Hematopoietic multipotent progenitor cell treated with erythropoietin and hydrocortisone succinate and interleukin-3 and kit ligand, for 6 days (in vitro differentiated cells): Measurements from ENCODE around the gene CCDC183.
"Not testable (repeated sequence)": the region's sequence is repeated elsewhere in the genome, so short reads cannot be mapped to it uniquely, and the experiment has no call there.

Experiments used
- DNase-seq: peaks from one replicate; pipeline ENCODE4 v3.0.0-alpha.2; 2015

The CCDC183 gene

GRCh38 chr9:136840877-136841645, 44.9 kb downstream of the CCDC183 start:
- peak; percentile 54 for DNase-seq

GRCh38 chr9:136841646-136842379, 45.7 kb downstream of the CCDC183 start:
- not testable (repeated sequence) for DNase-seq

DNA sequence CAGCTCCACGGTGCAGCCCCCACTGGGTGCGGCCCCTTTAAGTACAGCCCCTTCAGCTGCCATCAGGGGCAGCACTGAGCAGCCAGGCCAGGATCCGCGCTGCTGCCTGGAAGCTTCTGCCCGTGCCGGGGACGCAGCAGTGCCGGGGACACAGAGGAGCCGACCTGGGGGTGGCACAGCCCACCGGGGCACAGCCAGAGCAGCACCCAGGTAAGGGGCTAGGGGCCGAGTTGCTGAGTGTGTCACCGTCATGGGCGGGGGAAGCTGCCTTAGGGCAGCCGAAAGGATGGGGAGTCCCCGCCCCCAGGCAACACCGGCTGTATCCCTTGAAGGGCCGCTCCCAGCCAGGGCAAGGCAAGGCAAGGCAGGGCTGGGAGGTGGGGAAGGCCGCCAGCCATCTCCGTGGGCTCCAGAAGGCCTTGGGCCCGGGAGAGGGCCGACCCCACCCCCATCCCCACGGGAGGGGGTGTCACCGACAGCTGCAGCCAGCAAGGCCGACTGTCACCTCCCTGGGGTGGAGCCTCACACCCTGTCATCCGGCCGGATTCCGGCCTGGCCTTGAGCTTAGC, 46.3 kb downstream of the CCDC183 start, which contains the start of gene AJM1:
Gene AJM1 (plus strand): TSS at position 99 of the 569 bp plus-strand sequence. CDS start 1,937 bp downstream, outside the sequence.
- peak; percentile 91 for DNase-seq

DNA sequence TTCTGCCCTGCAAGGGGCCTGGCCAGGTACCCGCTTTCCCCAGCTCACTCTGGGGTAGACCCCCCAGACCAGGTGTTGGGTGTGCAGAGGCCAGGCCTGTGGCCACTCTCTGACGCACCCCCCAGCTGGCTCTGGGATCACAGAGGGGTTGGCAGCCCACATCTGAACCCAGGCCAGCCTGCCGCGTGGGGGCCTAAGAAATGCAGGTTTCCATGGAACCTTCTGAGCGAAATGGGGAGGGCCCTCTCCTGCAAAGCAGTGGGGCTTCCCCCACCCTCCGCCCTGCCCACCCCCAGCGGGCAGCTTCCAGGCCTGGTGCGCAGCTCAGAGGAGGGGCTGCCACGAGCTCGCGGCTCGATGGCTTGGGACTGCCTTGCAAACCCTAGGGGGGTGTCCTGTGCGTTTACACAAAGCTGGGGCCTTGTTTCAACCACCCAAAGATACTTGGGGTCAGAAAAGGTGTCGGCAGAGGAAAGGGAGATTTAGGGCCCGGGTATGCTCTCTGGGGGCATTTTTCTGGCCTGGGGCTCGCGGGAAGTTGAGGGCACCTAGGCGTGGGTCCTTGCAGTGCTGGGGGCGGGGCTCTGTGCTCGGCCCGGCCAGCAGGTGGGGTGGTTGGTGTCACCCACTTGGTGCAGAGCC, 47.1 kb downstream of the CCDC183 start:
- not testable (repeated sequence) for DNase-seq

- DNase-seq = peak; percentile 40
These were observed 47.9 kb downstream of the CCDC183 start for GRCh38 chr9:136843801-136844740.

DNA sequence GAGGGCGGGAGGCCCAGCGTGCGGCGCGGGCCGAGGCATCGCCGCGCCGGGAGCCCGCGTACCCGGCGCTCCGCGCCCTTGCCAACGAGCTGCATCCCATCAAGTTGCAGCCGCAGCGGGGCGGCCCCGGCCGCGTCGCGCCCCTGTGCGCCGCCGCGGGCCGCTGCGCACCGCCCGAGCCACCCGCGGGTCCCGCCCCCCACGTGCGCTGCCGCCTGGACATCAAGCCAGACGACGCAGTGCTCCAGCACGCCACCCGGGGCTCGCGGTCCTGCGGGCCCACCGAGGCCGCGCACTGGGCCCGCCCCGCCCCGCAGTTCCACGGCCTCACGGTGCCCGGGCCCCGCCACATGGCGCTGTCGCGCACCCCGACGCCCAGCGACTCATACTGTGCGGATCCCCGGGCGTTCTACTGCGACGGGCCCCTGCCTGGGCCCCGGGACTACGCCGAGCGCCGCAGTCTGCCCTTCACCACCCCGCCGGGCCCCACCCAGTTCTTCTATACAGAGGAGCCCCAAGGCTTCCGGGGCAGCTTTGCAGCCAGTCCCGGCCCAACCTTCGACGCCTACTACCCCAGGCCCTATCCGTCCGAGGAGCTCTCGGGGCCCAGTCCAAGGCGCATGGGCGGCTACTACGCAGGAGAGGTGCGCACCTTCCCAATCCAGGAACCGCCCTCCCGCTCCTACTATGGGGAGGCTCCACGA, 48.8 kb downstream of the CCDC183 start:
- DNase-seq = peak; percentile 43

- DNase-seq = no peak
These were observed 49.5 kb downstream of the CCDC183 start for GRCh38 chr9:136845465-136846260.

DNA sequence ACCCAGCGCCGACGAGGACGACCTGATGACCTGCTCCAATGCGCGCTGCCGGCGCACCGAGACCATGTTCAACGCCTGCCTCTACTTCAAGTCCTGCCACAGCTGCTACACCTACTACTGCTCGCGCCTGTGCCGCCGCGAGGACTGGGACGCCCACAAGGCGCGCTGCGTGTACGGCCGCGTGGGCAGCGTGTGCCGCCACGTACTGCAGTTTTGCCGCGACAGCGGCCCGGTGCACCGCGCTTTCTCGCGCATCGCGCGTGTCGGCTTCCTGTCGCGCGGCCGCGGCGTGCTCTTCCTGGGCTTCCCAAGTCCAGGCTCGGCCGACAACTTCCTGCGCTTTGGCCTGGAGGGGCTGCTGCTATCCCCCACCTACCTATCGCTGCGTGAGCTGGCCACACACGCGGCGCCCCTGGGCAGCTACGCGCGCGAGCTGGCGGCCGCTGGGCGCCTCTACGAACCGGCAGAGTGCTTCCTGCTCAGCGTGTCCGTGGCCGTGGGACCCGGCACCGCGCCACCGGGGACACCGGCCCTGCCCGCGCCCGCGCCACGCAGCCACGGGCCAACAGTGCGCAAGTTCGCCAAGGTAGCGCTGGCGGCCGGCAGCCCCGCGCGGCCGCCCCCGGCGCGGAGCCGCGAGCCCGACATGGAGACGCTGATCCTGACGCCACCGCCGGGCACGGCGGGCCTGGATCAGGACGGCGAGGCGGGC, 50.4 kb downstream of the CCDC183 start:
- peak; percentile 34 for DNase-seq

GRCh38 chr9:136847088-136847825, 51.1 kb downstream of the CCDC183 start:
- DNase-seq = peak; percentile 81

DNA sequence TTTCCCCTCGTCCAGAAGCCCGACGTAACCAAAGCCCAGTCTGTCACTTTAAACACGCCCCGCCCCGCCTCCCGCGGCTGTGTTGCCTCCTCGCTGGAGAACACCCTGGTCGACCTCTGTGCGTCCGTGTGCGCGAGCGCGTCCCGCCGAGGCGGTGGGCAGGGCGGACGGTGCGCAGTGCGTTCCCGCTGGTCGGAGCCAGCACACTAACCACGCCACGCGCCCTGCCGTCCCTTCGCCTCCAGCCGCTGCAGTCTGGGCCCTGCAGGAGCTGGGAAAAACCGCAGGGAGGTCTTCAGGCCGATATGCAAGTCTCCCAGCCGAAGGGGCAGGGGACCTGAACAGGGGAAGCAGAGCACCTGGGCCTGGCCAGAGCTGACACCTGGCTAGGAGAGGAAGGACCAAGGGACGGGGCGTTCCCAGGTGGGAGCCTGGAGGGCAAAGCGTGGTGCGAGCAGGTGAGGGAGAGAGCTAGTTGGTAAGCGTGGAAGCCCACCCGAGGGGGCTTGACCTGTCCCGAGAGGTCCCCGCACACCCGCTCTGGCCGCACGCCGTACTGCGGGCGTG, 51.8 kb downstream of the CCDC183 start:
- DNase-seq = peak; percentile 92

GRCh38 chr9:136848393-136849037, 52.4 kb downstream of the CCDC183 start:
- peak; percentile 72 for DNase-seq

DNA sequence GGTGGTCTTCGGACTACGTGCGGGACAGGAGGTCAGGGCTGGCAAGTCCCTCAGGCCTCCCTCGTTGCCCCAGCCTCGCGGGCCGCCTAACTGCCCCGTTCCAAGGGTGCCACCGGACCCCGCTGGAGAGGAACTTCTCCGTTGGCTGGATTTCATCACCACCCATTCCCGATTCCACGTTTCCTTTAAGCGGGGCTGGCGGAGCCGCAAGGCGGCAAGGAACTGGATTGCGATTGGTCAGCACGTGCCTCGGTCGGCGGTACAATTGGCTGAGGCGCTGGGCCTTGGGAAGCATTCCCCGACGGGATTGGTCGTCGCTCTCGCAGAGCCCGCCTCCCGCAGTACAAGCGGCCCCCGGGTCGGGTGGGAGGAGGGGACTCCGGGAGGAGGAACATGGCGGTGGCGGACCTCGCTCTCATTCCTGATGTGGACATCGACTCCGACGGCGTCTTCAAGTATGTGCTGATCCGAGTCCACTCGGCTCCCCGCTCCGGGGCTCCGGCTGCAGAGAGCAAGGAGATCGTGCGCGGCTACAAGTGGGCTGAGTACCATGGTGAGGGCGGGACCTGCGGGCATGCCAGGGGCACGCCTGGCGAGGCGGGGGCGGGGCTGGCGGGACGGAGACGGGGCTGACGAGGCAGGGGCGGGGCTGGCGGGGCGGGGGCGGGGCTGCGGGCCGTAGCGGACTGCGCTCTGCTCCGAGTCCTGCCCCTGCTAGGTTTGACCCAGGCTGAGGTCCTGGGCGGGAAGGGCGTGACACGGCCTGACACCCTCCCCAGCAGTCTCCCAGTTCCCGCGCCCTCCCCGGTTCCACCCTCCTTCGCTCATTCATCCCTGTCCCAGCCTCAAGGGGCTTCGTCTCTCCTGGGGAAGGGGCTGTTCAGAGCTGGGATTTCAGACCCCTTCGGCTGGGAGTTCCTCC, 53.2 kb downstream of the CCDC183 start, which contains the start of gene PHPT1:
Gene PHPT1 (plus strand): TSS at position 372 of the 922 bp plus-strand sequence. CDS start 22 bp downstream, at position 394.
- peak; percentile 99 for DNase-seq

DNA sequence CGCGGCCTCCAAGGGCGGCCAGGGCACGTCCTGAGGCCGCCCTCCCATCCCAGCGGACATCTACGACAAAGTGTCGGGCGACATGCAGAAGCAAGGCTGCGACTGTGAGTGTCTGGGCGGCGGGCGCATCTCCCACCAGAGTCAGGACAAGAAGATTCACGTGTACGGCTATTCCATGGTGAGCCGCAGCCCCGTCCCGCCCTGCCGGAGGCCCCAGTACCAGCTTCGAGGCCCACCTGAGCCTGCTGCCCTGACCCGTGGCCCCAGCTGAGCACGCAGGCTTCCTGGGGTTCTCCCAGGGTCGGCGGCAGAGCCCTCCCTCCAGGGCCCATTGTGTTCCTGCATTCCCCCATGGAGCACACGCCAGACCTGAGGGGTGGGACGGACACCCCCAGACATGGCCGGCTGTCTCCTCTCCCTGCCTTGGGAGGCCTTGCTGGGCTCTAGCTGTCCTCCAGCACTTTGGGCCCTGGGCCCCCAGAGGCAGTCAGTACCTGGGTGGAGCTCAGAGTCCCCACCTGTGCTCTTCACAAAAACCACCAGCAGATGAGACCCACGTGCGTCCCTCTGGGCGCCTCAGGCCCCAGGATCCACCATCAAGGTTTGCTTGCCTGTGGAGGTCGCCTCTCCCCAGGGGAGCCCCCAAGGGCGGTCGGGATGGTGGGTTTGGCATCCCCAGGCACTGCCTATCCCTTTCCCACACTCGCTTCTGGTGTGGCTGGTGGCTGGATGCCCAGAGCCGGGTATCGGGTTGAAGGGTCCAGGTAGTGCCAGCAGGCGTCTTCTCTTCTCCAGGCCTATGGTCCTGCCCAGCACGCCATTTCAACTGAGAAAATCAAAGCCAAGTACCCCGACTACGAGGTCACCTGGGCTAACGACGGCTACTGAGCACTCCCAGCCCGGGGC, 54.1 kb downstream of the CCDC183 start:
- DNase-seq = no peak

DNA sequence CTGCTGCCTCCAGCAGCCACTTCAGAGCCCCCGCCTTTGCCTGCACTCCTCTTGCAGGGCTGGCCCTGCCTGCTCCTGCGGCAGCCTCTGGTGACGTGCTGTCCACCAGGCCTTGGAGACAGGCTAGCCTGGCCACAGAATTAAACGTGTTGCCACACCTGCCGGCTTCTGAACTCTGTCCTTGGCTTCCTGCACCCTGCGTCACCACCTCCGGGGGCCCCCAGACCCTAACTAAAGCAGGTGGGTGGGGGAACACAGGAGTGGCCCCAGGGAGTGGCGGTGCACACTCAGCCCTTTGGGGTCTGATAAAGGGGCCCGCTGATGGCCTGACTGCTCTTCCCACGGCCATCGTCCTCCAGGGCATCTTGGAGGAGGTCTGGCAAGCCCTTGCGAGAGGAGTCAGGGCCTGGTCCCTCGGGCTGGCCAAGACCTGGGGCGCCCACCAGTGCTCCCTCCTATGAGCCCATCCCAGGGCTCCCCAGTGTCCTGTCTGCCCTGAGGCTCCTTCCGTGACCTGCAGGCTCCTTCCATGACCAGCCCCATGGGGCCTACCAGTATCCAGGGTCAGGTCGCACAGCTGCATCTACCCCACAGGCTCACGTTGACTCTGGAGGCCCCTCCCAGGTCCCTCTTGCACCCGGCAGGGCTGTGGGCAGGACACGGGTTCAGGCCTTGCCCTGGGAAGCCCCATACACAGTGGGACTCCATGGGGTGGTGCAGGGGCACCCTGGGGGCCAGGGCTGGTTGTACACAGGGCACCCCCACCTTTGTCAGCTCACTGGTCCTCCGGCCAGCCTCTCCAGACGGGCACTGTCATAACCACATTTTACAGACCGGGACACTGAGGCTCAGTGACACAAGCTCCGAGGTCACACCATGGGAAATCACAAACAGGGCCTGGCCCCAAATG, 55.0 kb downstream of the CCDC183 start:
- DNase-seq = no peak
